ENCODE results near the gene CSNK1G2.

GRCh38 chr19:1936916-1937610 is 3.9 kb upstream of the CSNK1G2 start:
- TF ChIP-seq CTCF (IDR thresholded peaks at IDR 0.05 in 4 of 5, conservative IDR thresholded peaks at IDR 0.05 in 1 of 5) = no peak
- no peak for TF ChIP-seq POLR2A (IDR thresholded peaks at IDR 0.05)

All from gastrocnemius medialis (tissue), 4 donors.